K562 (cell line): ENCODE measurements around the gene POLR3C. TPM values are rescaled to one million over a fixed set of nuclear protein-coding genes. Genes with fewer than 3 reads are reported as not detected.

ENCODE experiments used
- BACH1 ChIP-seq: fragments of 200-800 bp; sonication (Bioruptor generic); IDR thresholded peaks from 2 replicates; pipeline ENCODE4 v1.6.1; 2016; ENCODE audit warnings: missing genetic modification characterization, missing compliant biosample characterization
- CTBP1 ChIP-seq: fragments of 450-650 bp; IDR thresholded peaks from 2 replicates; pipeline ENCODE4 v1.6.1; 2016; ENCODE audit warnings: borderline replicate concordance
- DACH1 ChIP-seq: fragments of 450-650 bp; IDR thresholded peaks from 2 replicates; pipeline ENCODE4 v1.6.1; 2018; ENCODE audit not compliant: partially characterized antibody
- FOS ChIP-seq: IDR thresholded peaks from 3 replicates; pipeline ENCODE4 v1.6.1; 2011; ENCODE audit not compliant: insufficient read length; ENCODE audit errors: extremely low read depth
- MYC ChIP-seq, 2 experiments: fragments of 250-450 bp in 1 of 2; sonication (Bioruptor Pico) in 1 of 2; IDR thresholded peaks; 2 replicates each; pipeline versions ENCODE4 v1.5.1 to v1.6.1; 2012 to 2021; ENCODE audit warnings: low read depth in 2 of 2, borderline replicate concordance in 1 of 2, improper control_type of control experiment in 1 of 2, low read length in 1 of 2, mild to moderate bottlenecking in 1 of 2, moderate library complexity in 1 of 2
- NCOA4 ChIP-seq: fragments of 450-650 bp; IDR thresholded peaks from 2 replicates; pipeline ENCODE4 v1.6.1; 2018; ENCODE audit warnings: mild to moderate bottlenecking; ENCODE audit not compliant: partially characterized antibody
- NR3C1 ChIP-seq: sonication (generic); formaldehyde crosslinking; IDR thresholded peaks from 2 replicates; pipeline ENCODE4 v1.8.1; 2022; ENCODE audit warnings: missing genetic modification reagents
- POLR2G ChIP-seq: fragments of 200-400 bp; formaldehyde crosslinking; IDR thresholded peaks from 2 replicates; pipeline ENCODE4 v1.6.1; 2017; ENCODE audit warnings: low read depth, mild to moderate bottlenecking, antibody characterized with exemption, low read length, moderate library complexity
- RBM14 ChIP-seq: fragments of 200-400 bp; formaldehyde crosslinking; IDR thresholded peaks from 2 replicates; pipeline ENCODE4 v1.6.1; 2018; ENCODE audit warnings: low read depth, mild to moderate bottlenecking, low read length, moderate library complexity, borderline replicate concordance; ENCODE audit not compliant: insufficient read depth
- RBM39 ChIP-seq: fragments of 200-400 bp; formaldehyde crosslinking; optimal IDR thresholded peaks from 2 replicates; pipeline ENCODE3; 2018; ENCODE audit warnings: low read depth, low read length
- SP1 ChIP-seq: sonication (generic); formaldehyde crosslinking; IDR thresholded peaks from 2 replicates; pipeline ENCODE4 v1.8.1; 2022; ENCODE audit warnings: mild to moderate bottlenecking, missing genetic modification reagents
- TCF7L2 ChIP-seq: fragments of 150-350 bp; IDR thresholded peaks from 2 replicates; pipeline ENCODE4 v1.6.1; 2016; ENCODE audit warnings: low read depth, mild to moderate bottlenecking, low read length, moderate library complexity
- ZBTB17 ChIP-seq: fragments of 450-650 bp; formaldehyde crosslinking; IDR thresholded peaks from 2 replicates; pipeline ENCODE4 v1.4.0; 2020; ENCODE audit warnings: mild to moderate bottlenecking
- ZBTB33 ChIP-seq: sonication (generic); formaldehyde crosslinking; IDR thresholded peaks from 2 replicates; pipeline ENCODE4 v1.8.1; 2023; ENCODE audit warnings: mild to moderate bottlenecking, missing genetic modification reagents
- ZNF143 ChIP-seq: sonication (generic); formaldehyde crosslinking; IDR thresholded peaks from 2 replicates; pipeline ENCODE4 v1.9.0; 2022; ENCODE audit warnings: mild to moderate bottlenecking, missing genetic modification reagents
- ZNF232 ChIP-seq: sonication (generic); formaldehyde crosslinking; IDR thresholded peaks from 2 replicates; pipeline ENCODE4 v1.8.0; 2022; ENCODE audit warnings: mild to moderate bottlenecking, missing genetic modification reagents
- ZNF274 ChIP-seq: IDR thresholded peaks from 2 replicates; pipeline ENCODE4 v1.6.1; 2011; ENCODE audit warnings: low read depth, mild to moderate bottlenecking, low read length, moderate library complexity, borderline replicate concordance
- polyA plus RNA-seq, 8 experiments: library from polyadenylated mRNA; depleted of rRNA in 4 of 8; stranded (reverse) in 5 of 8; unstranded in 3 of 8; fragments of >200 nt; fragmentation: Nextera tagmentation in 2 of 8; fragmentation: Illumina TruSeq in 1 of 8; extraction: Ambion mirVana in 2 of 8; extraction: Trizol in 1 of 8; gene quantifications; 2 replicates each; pipeline versions ENCODE4 v1.2.1 to v1.2.3, GENCODE V29; 2011 to 2014; ENCODE audit warnings: inconsistent platforms in 1 of 8, missing spikeins in 1 of 8
- total RNA-seq, 7 experiments: library from RNA; depleted of rRNA in 6 of 7; stranded (reverse); fragments of >200 nt in 6 of 7; fragmentation: Illumina TruSeq in 2 of 7; extraction: Trizol in 2 of 7; gene quantifications; 2 replicates each; pipeline versions ENCODE4 v1.2.1 to v1.2.3, GENCODE V29; 2011 to 2021; ENCODE audit warnings: low replicate concordance in 1 of 7
- TF ChIP-seq, protein P1 (sequence below): sonication (generic); formaldehyde crosslinking; IDR thresholded peaks from 2 replicates; pipeline ENCODE4 v1.8.0; 2022; ENCODE audit warnings: mild to moderate bottlenecking, missing genetic modification reagents
- TF ChIP-seq, protein P2 (sequence below): sonication (generic); formaldehyde crosslinking; IDR thresholded peaks from 2 replicates; pipeline ENCODE4 v1.5.0; 2020; ENCODE audit warnings: missing genetic modification reagents
- TF ChIP-seq, protein P3 (sequence below): sonication (generic); formaldehyde crosslinking; IDR thresholded peaks from 2 replicates; pipeline ENCODE4 v1.8.0; 2023; ENCODE audit warnings: mild to moderate bottlenecking, missing genetic modification reagents
- TF ChIP-seq, protein P4 (sequence below): fragments of 450-650 bp; IDR thresholded peaks from 2 replicates; pipeline ENCODE4 v1.6.1; 2016; ENCODE audit warnings: low read depth, mild to moderate bottlenecking, moderate library complexity

The POLR3C gene
- total and polyA plus RNA-seq, 9 of the 15 experiments (the other 6 are each of a cell fraction or from before 2014, with no cell fraction given), result 19.7 to 64.1 (median 45.2) TPM

DNA sequence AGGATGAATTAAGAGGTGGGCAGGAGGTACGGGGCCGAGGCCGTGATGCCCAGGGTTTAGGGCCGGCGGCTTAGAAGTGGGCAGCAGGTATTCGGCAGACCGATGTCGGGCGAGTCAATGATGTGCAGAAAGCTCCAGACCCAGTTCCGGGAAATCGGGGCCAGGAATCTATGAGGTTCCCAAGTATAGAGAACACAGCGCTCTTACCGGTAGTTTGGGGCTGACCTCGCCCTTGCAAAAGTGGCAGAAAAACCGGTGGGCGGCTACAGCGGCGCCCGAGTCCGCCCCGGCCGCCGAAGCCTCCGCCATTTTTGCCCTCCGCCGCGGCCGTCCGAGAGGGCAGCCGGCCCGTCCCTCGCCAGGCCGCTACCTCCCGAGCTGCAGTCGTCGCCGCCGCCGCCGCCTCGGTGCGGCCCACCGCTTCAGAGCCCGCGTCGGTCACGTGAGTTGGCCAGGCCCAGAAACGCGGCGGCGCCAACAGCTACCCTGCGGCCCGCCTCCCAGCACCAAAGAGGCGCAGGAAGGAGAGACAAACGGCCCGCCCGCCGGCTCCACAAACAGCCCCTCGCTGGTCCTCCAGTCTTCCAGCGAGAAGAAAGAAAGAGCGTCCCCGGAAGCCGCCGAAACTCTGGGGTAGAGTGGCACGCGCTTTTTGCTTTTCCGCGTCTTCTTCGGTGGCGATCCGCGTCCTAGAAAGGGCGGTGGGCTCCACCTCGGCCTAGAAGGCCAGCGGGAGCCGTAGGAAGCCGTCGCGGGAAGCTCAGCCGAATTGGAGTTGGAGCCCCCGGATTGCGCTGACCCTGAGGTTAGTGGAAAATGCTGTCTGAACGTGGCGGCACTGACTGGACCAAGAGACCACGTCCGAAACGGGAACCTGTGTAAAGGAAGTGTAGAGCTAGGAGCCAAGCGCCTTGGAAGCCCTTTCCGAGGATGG lies at the start of gene POLR3C, which contains the start of gene RNF115 (continued):
- TF ChIP-seq SP1 (CRISPR knock-in tag) (peak; percentile 73), ZBTB17 (CRISPR knock-in tag) (0 out of 2 replicates have a peak, but pooled peaks have one; percentile 71), NCOA4 (no peak), RBM39 (no peak), ZNF232 (CRISPR knock-in tag) (peak; percentile 59; the same call in 1 of the 2 replicates), ZNF143 (CRISPR knock-in tag) (no peak), ZBTB33 (no peak; the same call in 1 of the 2 replicates), FOS (no peak), MYC (IDR thresholded peaks at IDR 0.05; ENCODE audit: low read depth, low read length) (peak; percentile 96), MYC (CRISPR knock-in tag; IDR thresholded peaks at IDR 0.05; ENCODE audit: borderline replicate concordance, low read depth) (peak; percentile 84; the same call in 1 of the 2 replicates), POLR2G (peak; percentile 96), RBM14 (no peak), DACH1 (no peak), ZNF274 (no peak), CTBP1 (peak; percentile 90), NR3C1 (CRISPR knock-in tag) (no peak), BACH1 (no peak), TCF7L2 (no peak)
- TF ChIP-seq, protein P1, sequence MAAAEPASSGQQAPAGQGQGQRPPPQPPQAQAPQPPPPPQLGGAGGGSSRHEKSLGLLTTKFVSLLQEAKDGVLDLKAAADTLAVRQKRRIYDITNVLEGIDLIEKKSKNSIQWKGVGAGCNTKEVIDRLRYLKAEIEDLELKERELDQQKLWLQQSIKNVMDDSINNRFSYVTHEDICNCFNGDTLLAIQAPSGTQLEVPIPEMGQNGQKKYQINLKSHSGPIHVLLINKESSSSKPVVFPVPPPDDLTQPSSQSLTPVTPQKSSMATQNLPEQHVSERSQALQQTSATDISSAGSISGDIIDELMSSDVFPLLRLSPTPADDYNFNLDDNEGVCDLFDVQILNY (CRISPR knock-in tag), result peak; percentile 87; the same call in 1 of the 2 replicates
- TF ChIP-seq, protein P2, sequence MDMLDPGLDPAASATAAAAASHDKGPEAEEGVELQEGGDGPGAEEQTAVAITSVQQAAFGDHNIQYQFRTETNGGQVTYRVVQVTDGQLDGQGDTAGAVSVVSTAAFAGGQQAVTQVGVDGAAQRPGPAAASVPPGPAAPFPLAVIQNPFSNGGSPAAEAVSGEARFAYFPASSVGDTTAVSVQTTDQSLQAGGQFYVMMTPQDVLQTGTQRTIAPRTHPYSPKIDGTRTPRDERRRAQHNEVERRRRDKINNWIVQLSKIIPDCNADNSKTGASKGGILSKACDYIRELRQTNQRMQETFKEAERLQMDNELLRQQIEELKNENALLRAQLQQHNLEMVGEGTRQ (CRISPR knock-in tag), result peak; percentile 86
- TF ChIP-seq, protein P3, sequence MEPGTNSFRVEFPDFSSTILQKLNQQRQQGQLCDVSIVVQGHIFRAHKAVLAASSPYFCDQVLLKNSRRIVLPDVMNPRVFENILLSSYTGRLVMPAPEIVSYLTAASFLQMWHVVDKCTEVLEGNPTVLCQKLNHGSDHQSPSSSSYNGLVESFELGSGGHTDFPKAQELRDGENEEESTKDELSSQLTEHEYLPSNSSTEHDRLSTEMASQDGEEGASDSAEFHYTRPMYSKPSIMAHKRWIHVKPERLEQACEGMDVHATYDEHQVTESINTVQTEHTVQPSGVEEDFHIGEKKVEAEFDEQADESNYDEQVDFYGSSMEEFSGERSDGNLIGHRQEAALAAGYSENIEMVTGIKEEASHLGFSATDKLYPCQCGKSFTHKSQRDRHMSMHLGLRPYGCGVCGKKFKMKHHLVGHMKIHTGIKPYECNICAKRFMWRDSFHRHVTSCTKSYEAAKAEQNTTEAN (CRISPR knock-in tag), result 0 out of 2 replicates have a peak, but pooled peaks have one; percentile 20
- TF ChIP-seq, protein P4, sequence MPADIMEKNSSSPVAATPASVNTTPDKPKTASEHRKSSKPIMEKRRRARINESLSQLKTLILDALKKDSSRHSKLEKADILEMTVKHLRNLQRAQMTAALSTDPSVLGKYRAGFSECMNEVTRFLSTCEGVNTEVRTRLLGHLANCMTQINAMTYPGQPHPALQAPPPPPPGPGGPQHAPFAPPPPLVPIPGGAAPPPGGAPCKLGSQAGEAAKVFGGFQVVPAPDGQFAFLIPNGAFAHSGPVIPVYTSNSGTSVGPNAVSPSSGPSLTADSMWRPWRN, result no peak
